Gastroesophageal sphincter (tissue), 4 donors: ENCODE results near the gene HADHA. TPM values are rescaled to one million over a fixed set of nuclear protein-coding genes. Genes with fewer than 3 reads are reported as not detected.

ENCODE experiments used
- ATAC-seq: fragments of 150-250 bp; one replicate; pipeline ENCODE4 v1.9.1; 2016; ENCODE audit warnings: mild to moderate bottlenecking, moderate library complexity
- H3K27ac ChIP-seq, 4 donors: fragments of 200-600 bp; sonication (generic) in 3 of 4; 1 replicate in 3 of 4; 2 replicates in 1 of 4; pipeline ENCODE4 v1.5.1; 2016 to 2019
- H3K27me3 ChIP-seq: fragments of 200-600 bp; sonication (generic); one replicate; pipeline ENCODE4 v1.5.1; 2019
- H3K36me3 ChIP-seq, 2 donors: fragments of 200-600 bp; sonication (generic); one replicate each; pipeline ENCODE4 v1.5.1; 2019; ENCODE audit warnings: control low read depth in 1 of 2
- H3K4me1 ChIP-seq, 3 donors: fragments of 200-600 bp; sonication (generic); 1 replicate in 2 of 3; 2 replicates in 1 of 3; pipeline ENCODE4 v1.5.1; 2016 to 2019; ENCODE audit warnings: control low read depth in 2 of 3
- H3K4me3 ChIP-seq, 2 donors: fragments of 200-600 bp; sonication (generic); one replicate each; pipeline ENCODE4 v1.5.1; 2019; ENCODE audit warnings: mild to moderate bottlenecking in 1 of 2, moderate library complexity in 1 of 2
- H3K9me3 ChIP-seq, 3 donors: fragments of 200-600 bp; sonication (generic); one replicate each; pipeline ENCODE4 v1.5.1; 2017 to 2019; ENCODE audit warnings: control low read depth in 2 of 3
- EP300 ChIP-seq: sonication (generic); formaldehyde crosslinking; IDR thresholded peaks from one replicate; pipeline ENCODE4 v1.6.1; 2017; ENCODE audit warnings: antibody characterized with exemption, mild to moderate bottlenecking
- POLR2A ChIP-seq, 2 donors: fragments of 450-650 bp; IDR thresholded peaks; one replicate each; pipeline ENCODE4 v1.6.1; 2017; ENCODE audit warnings: antibody characterized with exemption in 2 of 2, mild to moderate bottlenecking in 2 of 2, moderate library complexity in 1 of 2
- POLR2AphosphoS5 ChIP-seq: sonication (generic); formaldehyde crosslinking; IDR thresholded peaks from one replicate; pipeline ENCODE4 v1.6.1; 2017; ENCODE audit warnings: antibody characterized with exemption
- WGBS, 2 donors: methylation state at CpG; one replicate each; pipeline ENCODE4 v1.1.5; 2018; ENCODE audit warnings: low coverage in 1 of 2; 5-methylcytosine and 5-hydroxymethylcytosine counted together
- total RNA-seq, 4 donors: library from RNA; depleted of rRNA; stranded (reverse); fragments of >200 nt; gene quantifications; one replicate each; pipeline ENCODE4 v1.1.0, GENCODE V29; 2016
- TF ChIP-seq, protein P1 (sequence below), 4 experiments: fragments of 200-600 bp in 2 of 4; fragments of 450-650 bp in 2 of 4; sonication (generic) in 1 of 4; IDR thresholded peaks; one replicate each; pipeline ENCODE4 v1.5.1; 2017 to 2019; ENCODE audit warnings: antibody characterized with exemption in 4 of 4, mild to moderate bottlenecking in 2 of 4, moderate library complexity in 2 of 4

HADHA gene
- total RNA-seq, 4 donors from 2014 or later = 154 to 277 (median 186) TPM

DNA sequence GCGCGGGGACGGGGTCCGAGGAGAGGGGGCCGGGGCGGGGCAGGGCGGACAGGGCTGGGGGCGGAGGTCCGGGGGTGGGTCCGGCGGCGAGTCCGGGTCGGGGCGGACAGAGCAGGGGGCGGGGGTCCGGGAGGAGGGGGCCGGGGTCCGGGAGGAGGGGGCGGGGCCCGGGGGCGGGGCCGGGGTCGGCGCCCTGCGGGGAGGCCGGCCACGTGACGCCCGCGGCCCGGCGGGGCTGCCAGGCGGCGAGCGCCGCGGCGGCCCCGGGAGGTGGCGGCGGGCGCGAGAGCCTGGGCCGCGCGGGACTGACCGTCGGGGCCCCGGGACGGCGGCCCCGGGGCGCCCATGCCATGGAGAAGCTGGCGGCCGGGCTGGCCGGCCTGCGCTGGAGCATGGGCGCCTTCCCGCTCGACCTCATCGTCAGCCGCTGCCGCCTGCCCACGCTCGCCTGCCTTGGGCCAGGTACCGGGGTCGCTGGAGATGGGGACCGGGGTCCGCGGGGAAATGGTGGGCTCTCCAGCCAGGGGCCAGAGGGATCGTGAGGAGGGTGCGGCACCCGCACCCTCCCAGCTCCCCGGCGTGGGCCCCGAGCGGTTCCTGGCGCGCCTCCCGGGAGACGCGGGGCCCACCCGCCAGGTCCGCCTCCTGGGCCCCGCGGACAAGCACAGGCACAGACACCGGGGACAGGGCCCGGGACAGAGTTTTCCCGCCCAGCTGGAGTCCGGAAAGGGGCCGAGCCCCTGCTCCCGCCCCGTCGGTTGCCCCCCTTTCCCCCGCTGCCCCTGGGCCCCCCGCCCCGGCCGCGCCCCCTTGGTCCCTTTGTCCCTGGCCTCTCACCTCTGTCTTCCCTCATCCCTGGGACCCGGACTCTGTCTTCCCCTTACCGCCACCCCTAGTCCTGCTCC, 71.3 kb downstream of the HADHA start, which contains the start of gene GAREM2:
Gene GAREM2 (plus strand): TSS at position 218 of the 905 bp plus-strand sequence. CDS start 133 bp downstream, at position 351.
- TF ChIP-seq POLR2AphosphoS5 (no peak), EP300 (no peak), POLR2A (IDR thresholded peaks at IDR 0.05) (no peak)
- TF ChIP-seq, protein P1, sequence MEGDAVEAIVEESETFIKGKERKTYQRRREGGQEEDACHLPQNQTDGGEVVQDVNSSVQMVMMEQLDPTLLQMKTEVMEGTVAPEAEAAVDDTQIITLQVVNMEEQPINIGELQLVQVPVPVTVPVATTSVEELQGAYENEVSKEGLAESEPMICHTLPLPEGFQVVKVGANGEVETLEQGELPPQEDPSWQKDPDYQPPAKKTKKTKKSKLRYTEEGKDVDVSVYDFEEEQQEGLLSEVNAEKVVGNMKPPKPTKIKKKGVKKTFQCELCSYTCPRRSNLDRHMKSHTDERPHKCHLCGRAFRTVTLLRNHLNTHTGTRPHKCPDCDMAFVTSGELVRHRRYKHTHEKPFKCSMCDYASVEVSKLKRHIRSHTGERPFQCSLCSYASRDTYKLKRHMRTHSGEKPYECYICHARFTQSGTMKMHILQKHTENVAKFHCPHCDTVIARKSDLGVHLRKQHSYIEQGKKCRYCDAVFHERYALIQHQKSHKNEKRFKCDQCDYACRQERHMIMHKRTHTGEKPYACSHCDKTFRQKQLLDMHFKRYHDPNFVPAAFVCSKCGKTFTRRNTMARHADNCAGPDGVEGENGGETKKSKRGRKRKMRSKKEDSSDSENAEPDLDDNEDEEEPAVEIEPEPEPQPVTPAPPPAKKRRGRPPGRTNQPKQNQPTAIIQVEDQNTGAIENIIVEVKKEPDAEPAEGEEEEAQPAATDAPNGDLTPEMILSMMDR (IDR thresholded peaks at IDR 0.05) = no peak
- 3% methylated on average over 21 of the region's 102 CpGs; no CpG with 5 or more reads in 1 of the 2 donors for WGBS, 2 donors

DNA sequence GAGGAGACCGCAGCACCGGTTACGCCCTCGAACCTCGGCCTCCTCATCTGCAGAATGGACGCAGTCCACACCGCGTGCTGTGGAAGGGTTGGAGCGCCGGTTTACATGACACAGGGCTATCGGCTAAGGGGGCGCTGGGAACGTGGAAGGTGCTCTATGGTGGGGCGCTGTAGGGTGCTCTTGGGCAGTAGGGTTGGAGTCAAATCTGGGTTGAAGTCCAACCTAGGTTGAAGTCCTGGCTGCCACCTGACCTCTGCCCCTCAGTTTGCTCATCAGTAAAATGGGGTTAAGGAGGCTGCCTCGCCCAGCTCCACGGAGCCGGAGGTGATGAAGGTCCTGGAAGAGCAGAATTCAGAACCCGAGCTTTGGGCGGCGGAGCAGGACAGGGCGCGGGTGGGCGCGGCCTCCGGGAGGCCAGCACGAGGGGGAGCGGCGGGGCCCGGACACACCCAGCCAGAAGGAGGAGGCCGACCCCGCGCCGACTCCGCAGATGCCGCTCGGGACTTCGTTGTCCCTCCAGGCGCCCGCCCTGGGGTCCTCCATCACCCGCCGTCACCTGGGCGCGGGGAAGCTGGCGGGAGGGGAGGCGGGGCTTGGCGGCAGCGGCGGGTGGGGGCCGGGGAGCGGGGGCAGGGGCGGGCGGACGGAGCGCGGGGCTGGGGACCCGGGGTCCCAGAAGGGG, 72.1 kb downstream of the HADHA start:
- no peak for TF ChIP-seq EP300
- no peak for TF ChIP-seq POLR2A (IDR thresholded peaks at IDR 0.05)
- no peak for TF ChIP-seq POLR2AphosphoS5
- TF ChIP-seq, protein P1 (IDR thresholded peaks at IDR 0.05) = no peak
- WGBS, 2 donors = 53% methylated on average over 12 of the region's 56 CpGs; no CpG with 5 or more reads in 1 of the 2 donors
- H3K4me3 ChIP-seq = peak overlapping the region; percentile 15 to 52

More for the DNA sequence above, 71.3 kb downstream of the HADHA start, which contains the start of gene GAREM2:
- H3K4me3 ChIP-seq = peak within 1 kb of the TSS; percentile 15 to 52
- peaks cover 0 to 18% (median 11%) of the 10 kb centered on the region in 3 donors for H3K4me1 ChIP-seq
- ATAC-seq = no peak
- no peaks in the 10 kb centered on the region for H3K36me3 ChIP-seq
- H3K27me3 ChIP-seq = peaks cover 60% of the 10 kb centered on the region
- H3K27ac ChIP-seq = no peak within 1 kb of the TSS
- no peaks in the 10 kb centered on the region for H3K9me3 ChIP-seq

DNA sequence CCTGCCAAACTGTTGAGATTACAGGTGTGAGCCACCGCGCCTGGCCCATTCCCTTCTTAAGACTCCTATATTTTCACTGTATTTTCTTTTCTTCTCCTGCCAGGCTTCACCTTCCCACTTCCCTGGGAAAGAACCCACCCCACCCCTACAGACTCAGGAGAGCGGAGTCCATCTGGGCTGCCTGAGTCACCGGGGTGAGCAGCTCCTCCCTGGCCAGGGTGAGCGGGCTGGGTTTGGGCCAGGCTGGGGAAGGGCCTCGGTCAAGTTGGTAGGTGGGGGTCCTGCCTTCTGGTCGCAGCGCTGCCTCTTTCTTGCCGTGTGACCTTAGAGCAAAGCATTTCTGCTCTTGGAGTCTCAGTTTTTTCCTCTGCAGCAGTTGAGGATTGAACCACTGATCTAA, 73.6 kb downstream of the HADHA start:
- no peak overlapping the region for H3K4me3 ChIP-seq

More for the DNA sequence above, 72.1 kb downstream of the HADHA start:
- peaks cover 60% of the 10 kb centered on the region for H3K27me3 ChIP-seq
- H3K27ac ChIP-seq = no peak overlapping the region
- peaks cover 0 to 18% (median 11%) of the 10 kb centered on the region in 3 donors for H3K4me1 ChIP-seq
- no peaks in the 10 kb centered on the region for H3K36me3 ChIP-seq
- H3K9me3 ChIP-seq = no peaks in the 10 kb centered on the region
- ATAC-seq = no peak

DNA sequence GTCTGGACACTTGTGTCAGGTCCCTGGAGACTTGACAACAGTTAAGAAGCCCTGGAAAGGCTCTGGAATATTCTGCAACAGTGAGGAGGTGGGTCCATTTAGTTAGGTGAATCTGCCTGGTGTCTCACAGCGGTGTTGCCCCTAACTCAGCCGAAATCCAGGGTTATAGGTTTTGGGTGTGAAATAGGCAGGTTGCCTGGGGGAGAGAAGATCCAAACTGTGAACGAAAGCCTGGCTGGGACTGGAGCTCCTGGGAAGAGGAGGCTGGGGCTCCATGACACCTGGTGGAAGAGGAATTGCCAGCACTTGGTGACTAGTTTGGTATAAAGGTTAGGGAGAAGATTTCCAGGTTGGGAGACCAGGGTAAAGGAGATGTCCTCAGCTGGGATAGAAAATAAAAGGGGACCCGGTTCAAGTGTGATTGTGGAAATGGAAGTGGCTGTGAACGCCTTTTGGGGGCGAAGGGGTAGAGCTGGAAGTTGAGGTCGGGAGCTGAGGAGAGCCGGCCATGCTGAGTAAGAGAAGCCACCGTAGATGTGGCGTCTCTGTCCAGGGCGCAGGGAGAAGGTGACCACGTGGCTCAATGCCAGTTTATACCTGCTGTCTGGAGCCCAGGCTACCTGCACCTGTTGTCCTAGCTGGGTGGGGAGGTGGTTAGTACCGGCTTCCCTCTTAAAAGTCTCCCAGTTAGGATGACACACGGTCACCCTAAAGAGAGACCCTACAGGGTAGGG, 74.6 kb downstream of the HADHA start:
- 78 to 80% methylated on average over 10 of the region's 14 CpGs for WGBS, 2 donors
- Histone ChIP-seq H3K4me1 (peaks cover 0 to 18% (median 11%) of the 10 kb centered on the region in 3 donors), H3K27ac (no peak overlapping the region), H3K27me3 (peaks cover 35% of the 10 kb centered on the region), H3K9me3 (no peaks in the 10 kb centered on the region), H3K4me3 (no peak overlapping the region), H3K36me3 (no peaks in the 10 kb centered on the region)
- ATAC-seq = no peak
- no peak for TF ChIP-seq POLR2A (IDR thresholded peaks at IDR 0.05)
- no peak for TF ChIP-seq EP300
- TF ChIP-seq, protein P1 (IDR thresholded peaks at IDR 0.05) = no peak
- TF ChIP-seq POLR2AphosphoS5 = no peak

More for the DNA sequence above, 73.6 kb downstream of the HADHA start:
- no peak overlapping the region for H3K27ac ChIP-seq
- no peak for TF ChIP-seq POLR2AphosphoS5
- TF ChIP-seq POLR2A (IDR thresholded peaks at IDR 0.05) = no peak
- TF ChIP-seq, protein P1 (IDR thresholded peaks at IDR 0.05) = no peak
- no peak for TF ChIP-seq EP300
- ATAC-seq = no peak
- peaks cover 44% of the 10 kb centered on the region for H3K27me3 ChIP-seq
- 65 to 100% methylated on average over 2 of the region's 9 CpGs for WGBS, 2 donors
- H3K4me1 ChIP-seq = peaks cover 0 to 18% (median 11%) of the 10 kb centered on the region in 3 donors
- H3K36me3 ChIP-seq = no peaks in the 10 kb centered on the region
- H3K9me3 ChIP-seq = no peaks in the 10 kb centered on the region
